GM23338 (cell line): Measurements from ENCODE around the gene ARHGEF25. TPM values are rescaled to one million over a fixed set of nuclear protein-coding genes. Genes with fewer than 3 reads are reported as not detected.
A peak's percentile ranks its signal among the peaks of the same experiment; 100 is the strongest.

ENCODE experiments used
- ATAC-seq: fragments of 200-7000 bp; cut with Tn5 transposase; 3 replicates; pipeline ENCODE4 v1.9.1; 2020
- DNase-seq: peaks from one replicate; pipeline ENCODE4 v3.0.0-alpha.2; 2015; ENCODE audit warnings: low spot score
- H2AFZ ChIP-seq: fragments of 200-600 bp; sonication (generic); 2 replicates; pipeline ENCODE4 v1.8.0; 2016; ENCODE audit warnings: antibody characterized with exemption, mild to moderate bottlenecking, moderate library complexity
- H3F3A ChIP-seq: fragments of 200-600 bp; sonication (generic); replicated peaks from 2 replicates; pipeline ENCODE4 v1.8.0; 2017; ENCODE audit warnings: antibody characterized with exemption, mixed run types, low read depth
- H3K27ac ChIP-seq: fragments of 200-600 bp; sonication (generic); 2 replicates; pipeline ENCODE4 v1.6.1; 2016; ENCODE audit warnings: low read depth
- H3K27me3 ChIP-seq: fragments of 200-600 bp; sonication (generic); 2 replicates; pipeline ENCODE4 v1.8.0; 2016; ENCODE audit warnings: mild to moderate bottlenecking, mixed run types, moderate library complexity; ENCODE audit not compliant: insufficient read depth
- H3K36me3 ChIP-seq: fragments of 200-600 bp; sonication (generic); 2 replicates; pipeline ENCODE4 v1.8.0; 2016; ENCODE audit warnings: mild to moderate bottlenecking; ENCODE audit not compliant: insufficient read depth
- H3K4me1 ChIP-seq: fragments of 200-600 bp; sonication (generic); 2 replicates; pipeline ENCODE4 v1.8.0; 2016; ENCODE audit warnings: mild to moderate bottlenecking, moderate library complexity; ENCODE audit not compliant: insufficient read depth
- H3K4me2 ChIP-seq: fragments of 200-600 bp; sonication (generic); 2 replicates; pipeline ENCODE4 v1.7.1; 2017; ENCODE audit warnings: mixed run types
- H3K4me3 ChIP-seq: fragments of 200-600 bp; sonication (generic); 2 replicates; pipeline ENCODE4 v1.6.1; 2016; ENCODE audit warnings: mixed run types
- H3K79me2 ChIP-seq: fragments of 200-600 bp; sonication (generic); replicated peaks from 2 replicates; pipeline ENCODE4 v1.8.0; 2017; ENCODE audit warnings: mild to moderate bottlenecking; ENCODE audit not compliant: insufficient read depth
- H3K9me2 ChIP-seq: fragments of 200-600 bp; sonication (generic); 2 replicates; pipeline ENCODE4 v1.8.0; 2017; ENCODE audit not compliant: insufficient read depth
- H4K20me1 ChIP-seq: fragments of 200-600 bp; sonication (generic); replicated peaks from 2 replicates; pipeline ENCODE4 v1.8.0; 2017; ENCODE audit warnings: mild to moderate bottlenecking; ENCODE audit not compliant: insufficient read depth
- H3K27ac Mint-ChIP-seq: 2 replicates; pipeline ENCODE4 v1.8.0; 2020; ENCODE audit warnings: inconsistent platforms, mild to moderate bottlenecking, moderate library complexity, mixed read lengths
- H3K27me3 Mint-ChIP-seq: 3 replicates; pipeline ENCODE4 v1.8.0; 2022; ENCODE audit warnings: low read depth, mild to moderate bottlenecking, moderate library complexity, mixed read lengths, inconsistent platforms; ENCODE audit not compliant: insufficient read depth, poor library complexity
- H3K36me3 Mint-ChIP-seq: 3 replicates; pipeline ENCODE4 v1.8.0; 2021; ENCODE audit warnings: low read depth, mild to moderate bottlenecking, inconsistent platforms, moderate library complexity, mixed read lengths
- H3K4me1 Mint-ChIP-seq: 3 replicates; pipeline ENCODE4 v1.8.0; 2020; ENCODE audit warnings: mild to moderate bottlenecking, inconsistent platforms, mixed read lengths
- H3K4me3 Mint-ChIP-seq: 3 replicates; pipeline ENCODE4 v1.8.0; 2021; ENCODE audit warnings: moderate library complexity, mild to moderate bottlenecking, inconsistent platforms, mixed read lengths
- H3K9me3 Mint-ChIP-seq: 3 replicates; pipeline ENCODE4 v1.8.0; 2020; ENCODE audit warnings: moderate library complexity, mild to moderate bottlenecking, inconsistent platforms, mixed read lengths
- CTCF ChIP-seq, 2 experiments: fragments of 200-600 bp in 1 of 2; sonication (generic) in 1 of 2; conservative IDR thresholded peaks; 2 replicates each; pipeline versions ENCODE4 v1.5.1 to v1.6.1; 2016 to 2017; ENCODE audit warnings: antibody characterized with exemption in 2 of 2, low read depth in 2 of 2, mild to moderate bottlenecking in 2 of 2, moderate library complexity in 1 of 2
- JUNB ChIP-seq: IDR thresholded peaks from one replicate; pipeline ENCODE4 v1.6.1; 2016; ENCODE audit warnings: antibody characterized with exemption; ENCODE audit not compliant: unreplicated experiment
- NANOG ChIP-seq: IDR thresholded peaks from 2 replicates; pipeline ENCODE4 v1.6.1; 2016; ENCODE audit warnings: antibody characterized with exemption, borderline replicate concordance
- ZNF462 ChIP-seq: fragments of 250-450 bp; sonication (Bioruptor Pico); IDR thresholded peaks from 2 replicates; pipeline ENCODE4 v1.5.0; 2020; ENCODE audit warnings: mild to moderate bottlenecking, moderate library complexity
- polyA plus RNA-seq: library from polyadenylated mRNA; unstranded; fragments of >200 nt; fragmentation: Nextera tagmentation; extraction: Ambion mirVana; gene quantifications from 2 replicates; pipeline ENCODE4 v1.2.1, GENCODE V29; 2016
- total RNA-seq: library from RNA; depleted of rRNA; stranded (reverse); fragments of >200 nt; shearing (Covaris generic); gene quantifications from 2 replicates; pipeline ENCODE4 v1.2.3, GENCODE V29; 2014

The ARHGEF25 gene
- total and polyA plus RNA-seq, 2 experiments from 2014 or later = 0.53 to 10.2 TPM

GRCh38 chr12:57583008-57583831 lies 28.0 kb upstream of the ARHGEF25 start:
- H3F3A ChIP-seq = peaks cover 12% of the 10 kb centered on the region; the same call in 1 of the 2 replicates
- ATAC-seq (peak; percentile 99), DNase-seq (peak; percentile 97)
- H3K27ac ChIP-seq = no peak overlapping the region
- 0 out of 2 replicates have a peak, but pooled peaks cover 6% of the 10 kb centered on the region for H3K27me3 ChIP-seq
- no peaks in the 10 kb centered on the region for H3K4me1 ChIP-seq
- Mint-ChIP-seq H3K27me3 (no peaks in the 10 kb centered on the region), H3K27ac (no peak overlapping the region), H3K4me1 (peaks cover 4% of the 10 kb centered on the region; the same call in 2 of the 3 replicates), H3K9me3 (no peaks in the 10 kb centered on the region), H3K4me3 (no peak overlapping the region), H3K36me3 (peaks cover 28% of the 10 kb centered on the region)
- no peaks in the 10 kb centered on the region for H3K79me2 ChIP-seq
- H3K9me2 ChIP-seq = no peaks in the 10 kb centered on the region
- no peak overlapping the region for H3K4me3 ChIP-seq
- H3K4me2 ChIP-seq = no peak overlapping the region
- no peak for TF ChIP-seq JUNB
- TF ChIP-seq CTCF (conservative IDR thresholded peaks at IDR 0.05; ENCODE audit: low read depth in 2 of 2) = peak; percentile 99 to 100
- no peak overlapping the region for H2AFZ ChIP-seq
- H3K36me3 ChIP-seq = peaks cover 8% of the 10 kb centered on the region
- H4K20me1 ChIP-seq = peaks cover 14% of the 10 kb centered on the region

- no peak overlapping the region for H3K27ac ChIP-seq
- no peak overlapping the region for H3K4me3 Mint-ChIP-seq
- no peaks in the 10 kb centered on the region for H3K9me3 Mint-ChIP-seq
- peaks cover 4% of the 10 kb centered on the region; the same call in 2 of the 3 replicates for H3K4me1 Mint-ChIP-seq
- no peak for DNase-seq
- H3K4me3 ChIP-seq = no peak overlapping the region
- no peak overlapping the region for H3K27ac Mint-ChIP-seq
- TF ChIP-seq JUNB = no peak
- no peak for TF ChIP-seq ZNF462 (CRISPR knock-in tag)
- TF ChIP-seq NANOG = no peak
- peaks cover 23% of the 10 kb centered on the region for H3K36me3 Mint-ChIP-seq
- H3K4me2 ChIP-seq = no peak overlapping the region
- no peak overlapping the region for H2AFZ ChIP-seq
- H3K79me2 ChIP-seq = no peaks in the 10 kb centered on the region
- H3K27me3 ChIP-seq = 0 out of 2 replicates have a peak, but pooled peaks cover 8% of the 10 kb centered on the region
- no peaks in the 10 kb centered on the region for H3K27me3 Mint-ChIP-seq
- no peak for ATAC-seq
- H3K36me3 ChIP-seq = peaks cover 8% of the 10 kb centered on the region
- H4K20me1 ChIP-seq = peaks cover 14% of the 10 kb centered on the region
- H3K9me2 ChIP-seq = no peaks in the 10 kb centered on the region
- H3F3A ChIP-seq = peaks cover 10% of the 10 kb centered on the region; the same call in 1 of the 2 replicates
- no peaks in the 10 kb centered on the region for H3K4me1 ChIP-seq
Measured at GRCh38 chr12:57584050-57584449, 27.2 kb upstream of the ARHGEF25 start.
